ENCODE results near the gene SNX8. TPM values are rescaled to one million over a fixed set of nuclear protein-coding genes. Genes with fewer than 3 reads are reported as not detected.

SNX8 gene
- total RNA-seq, 1 experiment from 2014 or later: 31.2 TPM

DNA sequence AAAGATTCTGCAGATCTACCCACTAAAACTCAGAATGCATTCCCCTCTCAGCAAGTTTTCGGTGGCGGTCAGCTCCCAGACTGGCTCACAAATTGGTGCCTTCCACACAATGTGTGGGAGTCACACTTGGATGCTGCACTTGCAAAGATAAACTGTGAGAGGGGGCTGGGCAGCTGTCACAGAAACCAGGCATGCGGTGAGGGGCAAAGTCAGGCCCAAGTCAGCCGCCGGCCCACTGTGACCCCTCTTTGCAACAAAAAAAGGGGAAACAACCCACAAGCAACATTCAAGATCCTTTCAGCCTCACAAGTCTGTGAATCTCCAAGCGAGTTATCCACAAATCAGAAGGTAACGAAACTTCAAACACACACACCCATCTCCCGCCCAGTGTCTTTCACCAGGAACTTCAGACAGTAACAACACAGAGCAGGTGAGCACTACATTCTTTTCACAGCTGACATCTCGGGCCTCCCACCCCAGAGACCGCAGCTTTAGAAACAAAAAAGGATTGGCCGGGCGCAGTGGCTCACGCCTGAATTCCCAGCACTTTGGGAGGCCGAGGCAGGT lies 32.0 kb downstream of the SNX8 start:
- ChIA-PET CTCF (interaction anchor here (0.8 kb wide), 1 partner anchor 1091 kb away, joined by 4 read pairs; no protein-coding TSS in a partner anchor), POLR2A (no interaction called here)

DNA sequence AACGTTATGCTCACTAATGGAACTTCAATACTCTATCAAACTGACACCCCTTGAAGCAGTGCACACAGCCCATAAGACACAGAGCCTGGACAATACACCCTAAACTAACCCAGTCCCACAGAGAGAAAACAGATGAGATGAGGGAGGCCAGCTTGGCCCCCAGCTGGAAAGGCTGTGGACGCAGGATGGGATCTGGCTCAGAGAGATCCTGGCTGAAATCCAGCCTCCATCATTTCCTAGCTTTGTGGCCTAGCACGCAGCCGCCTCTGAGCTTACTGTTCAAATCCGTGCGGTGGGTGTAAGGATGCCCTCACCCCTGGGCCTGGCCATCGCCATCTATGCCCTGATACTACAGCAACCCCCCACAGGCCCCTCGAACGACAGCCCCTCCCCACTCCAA lies 32.7 kb downstream of the SNX8 start:
- Mint-ChIP-seq H3K4me1 (ENCODE audit: insufficient read depth, unreplicated experiment) (no peaks in the 10 kb centered on the region), H3K27me3 (ENCODE audit: insufficient read depth, unreplicated experiment) (no peaks in the 10 kb centered on the region), H3K4me3 (ENCODE audit: unreplicated experiment) (no peak overlapping the region), H3K36me3 (ENCODE audit: insufficient read depth, unreplicated experiment) (peaks cover 13% of the 10 kb centered on the region), H3K27ac (ENCODE audit: low read depth, unreplicated experiment) (no peak overlapping the region), H3K9me3 (ENCODE audit: unreplicated experiment) (no peaks in the 10 kb centered on the region)
- POLR2A ChIA-PET: no interaction called here
- TF ChIP-seq, protein P1, sequence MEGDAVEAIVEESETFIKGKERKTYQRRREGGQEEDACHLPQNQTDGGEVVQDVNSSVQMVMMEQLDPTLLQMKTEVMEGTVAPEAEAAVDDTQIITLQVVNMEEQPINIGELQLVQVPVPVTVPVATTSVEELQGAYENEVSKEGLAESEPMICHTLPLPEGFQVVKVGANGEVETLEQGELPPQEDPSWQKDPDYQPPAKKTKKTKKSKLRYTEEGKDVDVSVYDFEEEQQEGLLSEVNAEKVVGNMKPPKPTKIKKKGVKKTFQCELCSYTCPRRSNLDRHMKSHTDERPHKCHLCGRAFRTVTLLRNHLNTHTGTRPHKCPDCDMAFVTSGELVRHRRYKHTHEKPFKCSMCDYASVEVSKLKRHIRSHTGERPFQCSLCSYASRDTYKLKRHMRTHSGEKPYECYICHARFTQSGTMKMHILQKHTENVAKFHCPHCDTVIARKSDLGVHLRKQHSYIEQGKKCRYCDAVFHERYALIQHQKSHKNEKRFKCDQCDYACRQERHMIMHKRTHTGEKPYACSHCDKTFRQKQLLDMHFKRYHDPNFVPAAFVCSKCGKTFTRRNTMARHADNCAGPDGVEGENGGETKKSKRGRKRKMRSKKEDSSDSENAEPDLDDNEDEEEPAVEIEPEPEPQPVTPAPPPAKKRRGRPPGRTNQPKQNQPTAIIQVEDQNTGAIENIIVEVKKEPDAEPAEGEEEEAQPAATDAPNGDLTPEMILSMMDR (IDR thresholded peaks at IDR 0.05; ENCODE audit: unreplicated experiment): no peak
- CTCF ChIA-PET: interaction anchor here (0.8 kb wide), 1 partner anchor 1090 kb away, joined by 4 read pairs; no protein-coding TSS in a partner anchor
- BruUV-seq (replicated peaks): no TSS peak
- intact Hi-C loops (cut with micrococcal nuclease): no loop called here
- DNase-seq (ENCODE audit: unreplicated experiment): no peak

More for the DNA sequence above, 32.0 kb downstream of the SNX8 start:
- no peak for DNase-seq (ENCODE audit: unreplicated experiment)
- H3K4me1 Mint-ChIP-seq (ENCODE audit: insufficient read depth, unreplicated experiment): no peaks in the 10 kb centered on the region
- H3K9me3 Mint-ChIP-seq (ENCODE audit: unreplicated experiment): no peaks in the 10 kb centered on the region
- no TSS peak for BruUV-seq (replicated peaks)
- TF ChIP-seq, protein P1 (IDR thresholded peaks at IDR 0.05; ENCODE audit: unreplicated experiment): no peak
- peaks cover 13% of the 10 kb centered on the region for H3K36me3 Mint-ChIP-seq (ENCODE audit: insufficient read depth, unreplicated experiment)
- H3K27me3 Mint-ChIP-seq (ENCODE audit: insufficient read depth, unreplicated experiment): no peaks in the 10 kb centered on the region
- no peak overlapping the region for H3K27ac Mint-ChIP-seq (ENCODE audit: low read depth, unreplicated experiment)
- H3K4me3 Mint-ChIP-seq (ENCODE audit: unreplicated experiment): no peak overlapping the region
- intact Hi-C loops (cut with micrococcal nuclease): no loop called here

DNA sequence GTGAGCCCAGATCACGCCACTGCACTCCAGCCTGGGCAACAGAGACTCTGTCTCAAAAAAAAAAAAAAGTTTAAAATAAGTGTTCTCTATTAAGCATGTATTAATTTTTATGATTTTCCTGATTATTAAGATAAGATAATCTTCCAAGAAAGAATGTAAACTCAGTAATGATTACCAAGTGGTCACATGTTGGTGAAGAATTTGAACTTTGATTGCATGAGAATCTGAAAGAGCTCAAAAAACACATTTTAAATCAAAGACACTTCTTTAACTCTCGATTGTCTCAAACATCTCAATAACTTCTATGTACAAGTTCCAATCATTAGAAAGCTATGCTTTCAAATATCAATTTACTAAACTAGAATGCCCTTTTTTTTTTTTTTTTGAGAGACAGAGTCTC lies 33.8 kb downstream of the SNX8 start:
- no peak for DNase-seq (ENCODE audit: unreplicated experiment)
- intact Hi-C loops (cut with micrococcal nuclease): no loop called here
- TF ChIP-seq, protein P1 (IDR thresholded peaks at IDR 0.05; ENCODE audit: unreplicated experiment): no peak
- Mint-ChIP-seq H3K4me1 (ENCODE audit: insufficient read depth, unreplicated experiment) (no peaks in the 10 kb centered on the region), H3K27me3 (ENCODE audit: insufficient read depth, unreplicated experiment) (no peaks in the 10 kb centered on the region), H3K9me3 (ENCODE audit: unreplicated experiment) (no peaks in the 10 kb centered on the region), H3K4me3 (ENCODE audit: unreplicated experiment) (no peak overlapping the region), H3K27ac (ENCODE audit: low read depth, unreplicated experiment) (no peak overlapping the region), H3K36me3 (ENCODE audit: insufficient read depth, unreplicated experiment) (peaks cover 13% of the 10 kb centered on the region)
- BruUV-seq (replicated peaks): no TSS peak
- CTCF ChIA-PET: interaction anchor here (0.6 to 0.8 kb wide), 2 partner anchors 10 to 1490 kb away, joined by 3 to 4 read pairs; no protein-coding TSS in a partner anchor
- POLR2A ChIA-PET: interaction anchor here (0.6 to 0.7 kb wide), 3 partner anchors 12 to 14 kb away, joined by 3 read pairs; no protein-coding TSS in a partner anchor

DNA sequence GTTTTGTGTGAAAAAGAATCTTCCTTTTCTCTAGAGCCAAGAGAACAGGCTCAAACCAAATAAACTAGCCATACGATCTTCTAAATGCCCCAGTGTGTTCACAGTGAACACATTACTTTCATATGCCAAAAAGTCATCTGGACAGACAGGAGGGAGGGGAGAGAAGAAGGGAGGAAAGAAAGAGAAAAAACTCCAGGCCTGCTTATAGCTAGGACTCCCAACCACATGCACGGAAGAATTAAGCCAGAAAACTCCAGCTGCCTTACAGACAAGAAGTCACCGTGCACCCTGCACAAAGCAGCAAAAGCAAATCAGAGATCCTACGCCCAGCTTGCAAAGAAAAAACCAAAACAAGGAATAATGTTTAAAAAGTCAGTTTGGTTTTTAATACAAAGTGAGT lies 34.3 kb downstream of the SNX8 start:
- TF ChIP-seq, protein P1 (IDR thresholded peaks at IDR 0.05; ENCODE audit: unreplicated experiment): no peak
- no peaks in the 10 kb centered on the region for H3K27me3 Mint-ChIP-seq (ENCODE audit: insufficient read depth, unreplicated experiment)
- no peaks in the 10 kb centered on the region for H3K4me1 Mint-ChIP-seq (ENCODE audit: insufficient read depth, unreplicated experiment)
- no peak overlapping the region for H3K4me3 Mint-ChIP-seq (ENCODE audit: unreplicated experiment)
- H3K9me3 Mint-ChIP-seq (ENCODE audit: unreplicated experiment): no peaks in the 10 kb centered on the region
- intact Hi-C loops (cut with micrococcal nuclease): no loop called here
- ChIA-PET CTCF (interaction anchor here (0.6 to 0.8 kb wide), 2 partner anchors 9 to 1490 kb away, joined by 3 to 4 read pairs; no protein-coding TSS in a partner anchor), POLR2A (interaction anchor here (0.7 kb wide), 1 partner anchor 13 kb away, joined by 3 read pairs; no protein-coding TSS in a partner anchor)
- DNase-seq (ENCODE audit: unreplicated experiment): no peak
- no peak overlapping the region for H3K27ac Mint-ChIP-seq (ENCODE audit: low read depth, unreplicated experiment)
- peaks cover 13% of the 10 kb centered on the region for H3K36me3 Mint-ChIP-seq (ENCODE audit: insufficient read depth, unreplicated experiment)
- BruUV-seq (replicated peaks): no TSS peak

All from MCF 10A (cell line).